ENCODE results near the gene HAPSTR1. TPM values are rescaled to one million over a fixed set of nuclear protein-coding genes. Genes with fewer than 3 reads are reported as not detected.

HAPSTR1 gene
- total and polyA plus RNA-seq, 2 of the 13 experiments (the other 11 are each of a cell fraction or from before 2014, with no cell fraction given), result 25.2 to 83.2 TPM

- TF ChIP-seq, protein P1, sequence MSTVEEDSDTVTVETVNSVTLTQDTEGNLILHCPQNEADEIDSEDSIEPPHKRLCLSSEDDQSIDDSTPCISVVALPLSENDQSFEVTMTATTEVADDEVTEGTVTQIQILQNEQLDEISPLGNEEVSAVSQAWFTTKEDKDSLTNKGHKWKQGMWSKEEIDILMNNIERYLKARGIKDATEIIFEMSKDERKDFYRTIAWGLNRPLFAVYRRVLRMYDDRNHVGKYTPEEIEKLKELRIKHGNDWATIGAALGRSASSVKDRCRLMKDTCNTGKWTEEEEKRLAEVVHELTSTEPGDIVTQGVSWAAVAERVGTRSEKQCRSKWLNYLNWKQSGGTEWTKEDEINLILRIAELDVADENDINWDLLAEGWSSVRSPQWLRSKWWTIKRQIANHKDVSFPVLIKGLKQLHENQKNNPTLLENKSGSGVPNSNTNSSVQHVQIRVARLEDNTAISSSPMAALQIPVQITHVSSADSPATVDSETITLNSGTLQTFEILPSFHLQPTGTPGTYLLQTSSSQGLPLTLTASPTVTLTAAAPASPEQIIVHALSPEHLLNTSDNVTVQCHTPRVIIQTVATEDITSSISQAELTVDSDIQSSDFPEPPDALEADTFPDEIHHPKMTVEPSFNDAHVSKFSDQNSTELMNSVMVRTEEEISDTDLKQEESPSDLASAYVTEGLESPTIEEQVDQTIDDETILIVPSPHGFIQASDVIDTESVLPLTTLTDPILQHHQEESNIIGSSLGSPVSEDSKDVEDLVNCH (CRISPR knock-in tag; IDR thresholded peaks at IDR 0.05), result no peak
- no peak for TF ChIP-seq ZNF790 (CRISPR knock-in tag; IDR thresholded peaks at IDR 0.05; ENCODE audit: borderline replicate concordance)
- TF ChIP-seq NCOA1 (CRISPR knock-in tag; IDR thresholded peaks at IDR 0.05), result no peak
- no peak for TF ChIP-seq THAP11 (CRISPR knock-in tag; IDR thresholded peaks at IDR 0.05)
- no peak for TF ChIP-seq ZNF510 (CRISPR knock-in tag; IDR thresholded peaks at IDR 0.05; ENCODE audit: low read depth)
- no peak for TF ChIP-seq SRSF4 (IDR thresholded peaks at IDR 0.05; ENCODE audit: low read depth, low read length, poor library complexity, severe bottlenecking)
- no peak for TF ChIP-seq ZGPAT (CRISPR knock-in tag; IDR thresholded peaks at IDR 0.05)
- peak; percentile 73 for TF ChIP-seq XRCC5 (optimal IDR thresholded peaks at IDR 0.05; ENCODE audit: low read length)
- TF ChIP-seq SALL1 (CRISPR knock-in tag; IDR thresholded peaks at IDR 0.05), result peak; percentile 35; the same call in 1 of the 2 replicates
- no peak for TF ChIP-seq NR2F1 (CRISPR knock-in tag; IDR thresholded peaks at IDR 0.05)
- peak; percentile 66 for TF ChIP-seq CTCF (CRISPR knock-in tag; IDR thresholded peaks at IDR 0.05)
Observed at GRCh38 chr16:9050102-9050830, 41.2 kb upstream of the HAPSTR1 start (continued).
